ENCODE data around the gene HSCB. TPM values are rescaled to one million over a fixed set of nuclear protein-coding genes. Genes with fewer than 3 reads are reported as not detected.

Gene HSCB
- total RNA-seq, 1 experiment from 2014 or later, result 19.2 TPM

- peak overlapping the region; percentile 95 for H3K27ac Mint-ChIP-seq
- ChIA-PET CTCF (interaction anchor here (0.8 to 1.3 kb wide), 3 partner anchors 27 to 198 kb away, joined by 3 to 5 read pairs (median 3); no protein-coding TSS in a partner anchor), POLR2A (interaction anchor here (0.5 to 2.6 kb wide), 3 partner anchors 33 to 779 kb away, joined by 3 to 8 read pairs (median 3); no protein-coding TSS in a partner anchor)
- H3K9me3 Mint-ChIP-seq, result no peaks in the 10 kb centered on the region
- ATAC-seq (no peak), DNase-seq (ENCODE audit: low spot score) (no peak)
- peak overlapping the region; percentile 80 for H3K4me3 Mint-ChIP-seq
- H3K36me3 Mint-ChIP-seq, result peaks cover 54% of the 10 kb centered on the region
- TF ChIP-seq ATF1 (CRISPR knock-in tag; IDR thresholded peaks at IDR 0.05) (no peak), GABPB1 (CRISPR knock-in tag; IDR thresholded peaks at IDR 0.05) (peak; percentile 89), ZNF423 (CRISPR knock-in tag; IDR thresholded peaks at IDR 0.05) (no peak), HMGA2 (CRISPR knock-in tag; IDR thresholded peaks at IDR 0.05) (no peak)
- H3K27me3 Mint-ChIP-seq (ENCODE audit: low read depth), result no peaks in the 10 kb centered on the region
- peaks cover 29% of the 10 kb centered on the region for H3K4me1 Mint-ChIP-seq
Measured at GRCh38 chr22:28798810-28799605, 57.2 kb downstream of the HSCB start.

- H3K4me1 Mint-ChIP-seq, result peaks cover 29% of the 10 kb centered on the region
Measured at GRCh38 chr22:28799606-28800307, 57.9 kb downstream of the HSCB start.

GRCh38 chr22:28800308-28801041 is 58.6 kb downstream of the HSCB start, which contains the start of gene XBP1:
XBP1 (minus strand) TSS chr22:28800569.
- Mint-ChIP-seq H3K9me3 (no peaks in the 10 kb centered on the region), H3K4me3 (peak within 1 kb of the TSS; percentile 80), H3K4me1 (peaks cover 31% of the 10 kb centered on the region), H3K27me3 (ENCODE audit: low read depth) (no peaks in the 10 kb centered on the region), H3K27ac (peak within 1 kb of the TSS; percentile 100), H3K36me3 (peaks cover 39% of the 10 kb centered on the region)
- DNase-seq (ENCODE audit: low spot score) (peak; percentile 91), ATAC-seq (peak; percentile 96)
- ChIA-PET CTCF (interaction anchor here (0.8 to 1.4 kb wide), 5 partner anchors 28 to 445 kb away, joined by 3 to 7 read pairs (median 3); no protein-coding TSS in a partner anchor), POLR2A (interaction anchor here (0.6 to 2.6 kb wide), 12 partner anchors 8 to 828 kb away, joined by 3 to 9 read pairs (median 4); partner anchors contain the start of genes CCDC117, CHEK2 and HSCB)
- TF ChIP-seq NR2C2 (CRISPR knock-in tag; IDR thresholded peaks at IDR 0.05), result 0 out of 2 replicates have a peak, but pooled peaks have one; percentile 22
- peak; percentile 89; the same call in 1 of the 2 replicates for TF ChIP-seq KAT7 (CRISPR knock-in tag; IDR thresholded peaks at IDR 0.05; ENCODE audit: borderline replicate concordance)
- TF ChIP-seq ZNF281 (CRISPR knock-in tag; IDR thresholded peaks at IDR 0.05), result no peak
- peak; percentile 96 for TF ChIP-seq HMGXB4 (CRISPR knock-in tag; IDR thresholded peaks at IDR 0.05)
- 0 out of 2 replicates have a peak, but pooled peaks have one; percentile 29 for TF ChIP-seq PRDM15 (CRISPR knock-in tag; IDR thresholded peaks at IDR 0.05)
- no peak for TF ChIP-seq CDX4 (CRISPR knock-in tag; IDR thresholded peaks at IDR 0.05; ENCODE audit: borderline replicate concordance)
- no peak for TF ChIP-seq JUN (CRISPR knock-in tag; IDR thresholded peaks at IDR 0.05)
- peak; percentile 80; the same call in 1 of the 2 replicates for TF ChIP-seq FOXP1 (CRISPR knock-in tag; IDR thresholded peaks at IDR 0.05; ENCODE audit: borderline replicate concordance)
- TF ChIP-seq ATF3 (CRISPR knock-in tag; conservative IDR thresholded peaks at IDR 0.05), result no peak
- TF ChIP-seq SMAD3 (CRISPR knock-in tag; IDR thresholded peaks at IDR 0.05; ENCODE audit: borderline replicate concordance), result peak; percentile 48; the same call in 1 of the 2 replicates
- peak; percentile 64; the same call in 1 of the 2 replicates for TF ChIP-seq ETV6 (CRISPR knock-in tag; IDR thresholded peaks at IDR 0.05)

More at GRCh38 chr22:28799606-28800307, 57.9 kb downstream of the HSCB start:
- ATAC-seq (peak; percentile 33), DNase-seq (ENCODE audit: low spot score) (peak; percentile 47)
- CTCF ChIA-PET, result interaction anchor here (0.8 to 1.4 kb wide), 5 partner anchors 28 to 446 kb away, joined by 3 to 7 read pairs (median 3); no protein-coding TSS in a partner anchor
- Mint-ChIP-seq H3K27ac (peak overlapping the region; percentile 95), H3K27me3 (ENCODE audit: low read depth) (no peaks in the 10 kb centered on the region), H3K9me3 (no peaks in the 10 kb centered on the region), H3K4me3 (peak overlapping the region; percentile 80), H3K36me3 (peaks cover 46% of the 10 kb centered on the region)
- POLR2A ChIA-PET, result interaction anchor here (0.5 to 2.6 kb wide), 12 partner anchors 9 to 827 kb away, joined by 3 to 9 read pairs (median 4); partner anchors contain the start of genes CCDC117, CHEK2 and HSCB
- TF ChIP-seq ZNF232 (CRISPR knock-in tag; IDR thresholded peaks at IDR 0.05), result no peak
- 0 out of 2 replicates have a peak, but pooled peaks have one; percentile 14 for TF ChIP-seq ESRRA (CRISPR knock-in tag; IDR thresholded peaks at IDR 0.05; ENCODE audit: borderline replicate concordance)
